WI38 (cell line): ENCODE measurements around the gene TYRO3.
A peak's percentile ranks its signal among the peaks of the same experiment; 100 is the strongest.

Experiments used
- H3K4me3 ChIP-seq: 2 replicates; pipeline ENCODE4 v1.5.1; 2011; ENCODE audit warnings: low read depth, mild to moderate bottlenecking, control low read depth, low read length
- CTCF ChIP-seq: IDR thresholded peaks from 2 replicates; pipeline ENCODE4 v1.5.1; 2012; ENCODE audit warnings: low read depth, mild to moderate bottlenecking, control low read depth, low read length

TYRO3 gene

GRCh38 chr15:41599061-41599460, 40.0 kb downstream of the TYRO3 start:
- TF ChIP-seq CTCF: no peak
- no peak overlapping the region for H3K4me3 ChIP-seq

- TF ChIP-seq CTCF: no peak
- no peak overlapping the region for H3K4me3 ChIP-seq
These were observed 44.5 kb downstream of the TYRO3 start for GRCh38 chr15:41603411-41603935.

- peak overlapping the region; percentile 51 for H3K4me3 ChIP-seq
- peak; percentile 80 for TF ChIP-seq CTCF
These were observed 45.2 kb downstream of the TYRO3 start for GRCh38 chr15:41603941-41604911.

- no peak overlapping the region for H3K4me3 ChIP-seq
- no peak for TF ChIP-seq CTCF
These were observed 46.6 kb downstream of the TYRO3 start for GRCh38 chr15:41605566-41605965.

GRCh38 chr15:41606997-41607396, 48.0 kb downstream of the TYRO3 start:
- TF ChIP-seq CTCF: no peak
- no peak overlapping the region for H3K4me3 ChIP-seq

GRCh38 chr15:41609123-41609522, 50.1 kb downstream of the TYRO3 start:
- TF ChIP-seq CTCF: no peak
- no peak overlapping the region for H3K4me3 ChIP-seq

- no peak for TF ChIP-seq CTCF
- no peak overlapping the region for H3K4me3 ChIP-seq
These were observed 51.0 kb downstream of the TYRO3 start for GRCh38 chr15:41610048-41610447.
